Erythroblast (primary cell): ENCODE data around the gene TGM2.
A peak's percentile ranks its signal among the peaks of the same experiment; 100 is the strongest.

ENCODE experiments used
- DNase-seq, 2 experiments: peaks; one replicate each; lab custom pipeline; 2025; lab: John Stamatoyannopoulos, UW
- GATA1 ChIP-seq: IDR thresholded peaks from 2 replicates; pipeline ENCODE4 v1.6.1; 2011; ENCODE audit warnings: low read depth, mild to moderate bottlenecking, control low read depth, low read length, moderate library complexity
- POLR2A ChIP-seq: IDR thresholded peaks from 2 replicates; pipeline ENCODE4 v1.6.1; 2011; ENCODE audit warnings: mild to moderate bottlenecking, low read length

Gene TGM2

GRCh38 chr20:38126932-38127621 is 38.0 kb downstream of the TGM2 start:
- peak; percentile 64 to 65 for DNase-seq
- TF ChIP-seq POLR2A (no peak), GATA1 (no peak)

GRCh38 chr20:38126146-38126921 is 38.7 kb downstream of the TGM2 start:
- no peak for DNase-seq
- TF ChIP-seq GATA1 (no peak), POLR2A (no peak)

GRCh38 chr20:38125157-38126056 is 39.7 kb downstream of the TGM2 start:
- no peak for DNase-seq
- TF ChIP-seq POLR2A (no peak), GATA1 (no peak)

- TF ChIP-seq POLR2A (no peak), GATA1 (no peak)
- peak; percentile 37 to 53 for DNase-seq
These were observed 42.0 kb downstream of the TGM2 start for GRCh38 chr20:38123021-38123587.

- DNase-seq = peak in 1 of 2 experiments; percentile 18
- TF ChIP-seq POLR2A (no peak), GATA1 (no peak)
These were observed 43.3 kb downstream of the TGM2 start for GRCh38 chr20:38121741-38122140.

- DNase-seq = no peak
- TF ChIP-seq POLR2A (no peak), GATA1 (no peak)
These were observed 44.5 kb downstream of the TGM2 start for GRCh38 chr20:38120625-38120988.

- TF ChIP-seq POLR2A (no peak), GATA1 (no peak)
- no peak for DNase-seq
These were observed 45.6 kb downstream of the TGM2 start for GRCh38 chr20:38119446-38119845.

- TF ChIP-seq POLR2A = no peak
- no peak for TF ChIP-seq GATA1
- no peak for DNase-seq
These were observed 47.4 kb downstream of the TGM2 start for GRCh38 chr20:38117635-38118034.

GRCh38 chr20:38117205-38117604 is 47.9 kb downstream of the TGM2 start:
- no peak for DNase-seq
- TF ChIP-seq GATA1 (no peak), POLR2A (no peak)

- no peak for DNase-seq
- TF ChIP-seq POLR2A (no peak), GATA1 (no peak)
These were observed 48.5 kb downstream of the TGM2 start for GRCh38 chr20:38116409-38117165.

- DNase-seq = no peak
- no peak for TF ChIP-seq GATA1
- TF ChIP-seq POLR2A = no peak
These were observed 49.2 kb downstream of the TGM2 start for GRCh38 chr20:38115896-38116295.

GRCh38 chr20:38115205-38115604 is 49.9 kb downstream of the TGM2 start:
- DNase-seq = no peak
- TF ChIP-seq POLR2A = no peak
- no peak for TF ChIP-seq GATA1
